Tibial nerve (tissue), 3 donors: ENCODE measurements around the gene SAP30BP.

Source experiments
- POLR2A ChIP-seq, 2 donors: fragments of 450-650 bp; IDR thresholded peaks; one replicate each; pipeline ENCODE4 v1.6.1; 2017; ENCODE audit warnings: antibody characterized with exemption in 2 of 2, mild to moderate bottlenecking in 2 of 2, moderate library complexity in 2 of 2
- TF ChIP-seq, protein P1 (sequence below), 5 experiments: fragments of 200-600 bp in 3 of 5; fragments of 450-650 bp in 2 of 5; sonication (generic) in 3 of 5; IDR thresholded peaks; one replicate each; pipeline ENCODE4 v1.5.1; 2016 to 2019; ENCODE audit warnings: antibody characterized with exemption in 5 of 5, mild to moderate bottlenecking in 3 of 5, moderate library complexity in 2 of 5

GRCh38 chr17:75654176-75654575 is 13.0 kb upstream of the SAP30BP start:
- TF ChIP-seq, protein P1, sequence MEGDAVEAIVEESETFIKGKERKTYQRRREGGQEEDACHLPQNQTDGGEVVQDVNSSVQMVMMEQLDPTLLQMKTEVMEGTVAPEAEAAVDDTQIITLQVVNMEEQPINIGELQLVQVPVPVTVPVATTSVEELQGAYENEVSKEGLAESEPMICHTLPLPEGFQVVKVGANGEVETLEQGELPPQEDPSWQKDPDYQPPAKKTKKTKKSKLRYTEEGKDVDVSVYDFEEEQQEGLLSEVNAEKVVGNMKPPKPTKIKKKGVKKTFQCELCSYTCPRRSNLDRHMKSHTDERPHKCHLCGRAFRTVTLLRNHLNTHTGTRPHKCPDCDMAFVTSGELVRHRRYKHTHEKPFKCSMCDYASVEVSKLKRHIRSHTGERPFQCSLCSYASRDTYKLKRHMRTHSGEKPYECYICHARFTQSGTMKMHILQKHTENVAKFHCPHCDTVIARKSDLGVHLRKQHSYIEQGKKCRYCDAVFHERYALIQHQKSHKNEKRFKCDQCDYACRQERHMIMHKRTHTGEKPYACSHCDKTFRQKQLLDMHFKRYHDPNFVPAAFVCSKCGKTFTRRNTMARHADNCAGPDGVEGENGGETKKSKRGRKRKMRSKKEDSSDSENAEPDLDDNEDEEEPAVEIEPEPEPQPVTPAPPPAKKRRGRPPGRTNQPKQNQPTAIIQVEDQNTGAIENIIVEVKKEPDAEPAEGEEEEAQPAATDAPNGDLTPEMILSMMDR (IDR thresholded peaks at IDR 0.05) = no peak
- TF ChIP-seq POLR2A (IDR thresholded peaks at IDR 0.05) = no peak
